Measurements from ENCODE around the gene SCN5A. TPM values are rescaled to one million over a fixed set of nuclear protein-coding genes. Genes with fewer than 3 reads are reported as not detected.

Gene SCN5A
- total and polyA plus RNA-seq, 2 of the 8 experiments (the other 6 are each of a cell fraction or from before 2014, with no cell fraction given) = 4.8 to 11.4 TPM

- TF ChIP-seq RBBP5 (IDR thresholded peaks at IDR 0.05; ENCODE audit: borderline replicate concordance, low read depth, low read length) = no peak
- TF ChIP-seq SUZ12 (IDR thresholded peaks at IDR 0.05; ENCODE audit: low read length) = no peak
Measured at GRCh38 chr3:38533285-38533976, 116.1 kb downstream of the SCN5A start (continued).
